ENCODE data around the gene NIPSNAP3A.

NIPSNAP3A gene

GRCh38 chr9:104774831-104775573 lies 27.5 kb downstream of the NIPSNAP3A start:
- DNase-seq = no peak

DNA sequence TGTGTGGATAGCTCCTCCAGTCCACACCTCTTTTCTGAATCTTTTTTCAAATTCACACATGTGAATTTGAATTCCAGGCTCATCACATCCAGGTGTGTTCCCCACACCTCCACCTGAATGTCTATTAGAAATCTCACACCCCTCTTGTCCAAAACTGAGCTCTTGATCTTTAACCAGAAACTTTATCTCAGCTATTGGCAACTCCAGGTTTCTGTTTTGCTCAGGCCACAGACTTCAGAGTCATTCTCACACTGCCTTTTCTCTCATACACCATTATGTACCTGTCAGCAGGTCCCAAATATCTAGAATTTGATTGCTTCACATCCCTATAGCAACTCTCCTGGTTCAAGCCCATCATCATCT lies 28.1 kb downstream of the NIPSNAP3A start:
- no peak for DNase-seq

GRCh38 chr9:104775976-104776375 lies 28.5 kb downstream of the NIPSNAP3A start:
- DNase-seq = no peak

GRCh38 chr9:104776797-104777196 lies 29.3 kb downstream of the NIPSNAP3A start:
- DNase-seq = no peak

DNA sequence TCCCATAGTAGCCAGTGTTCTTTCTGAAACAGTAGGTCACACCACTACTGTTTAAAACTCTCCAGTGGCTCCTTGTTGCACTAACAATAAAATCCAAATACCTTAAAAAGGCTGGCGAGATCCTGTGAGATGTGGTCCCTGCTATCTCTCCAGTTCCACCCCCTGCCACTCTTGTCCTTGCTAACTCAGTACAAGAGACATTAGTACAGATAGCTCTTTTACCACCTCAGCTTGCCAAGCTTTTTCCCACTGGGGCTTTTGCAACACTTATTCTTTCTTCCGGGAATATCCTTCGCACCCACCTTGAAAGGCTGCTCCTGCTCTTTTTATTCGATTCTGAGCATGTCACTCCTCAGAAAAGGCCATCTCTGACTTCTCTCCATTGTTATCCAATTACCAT lies 31.3 kb downstream of the NIPSNAP3A start:
- no peak for DNase-seq

DNA sequence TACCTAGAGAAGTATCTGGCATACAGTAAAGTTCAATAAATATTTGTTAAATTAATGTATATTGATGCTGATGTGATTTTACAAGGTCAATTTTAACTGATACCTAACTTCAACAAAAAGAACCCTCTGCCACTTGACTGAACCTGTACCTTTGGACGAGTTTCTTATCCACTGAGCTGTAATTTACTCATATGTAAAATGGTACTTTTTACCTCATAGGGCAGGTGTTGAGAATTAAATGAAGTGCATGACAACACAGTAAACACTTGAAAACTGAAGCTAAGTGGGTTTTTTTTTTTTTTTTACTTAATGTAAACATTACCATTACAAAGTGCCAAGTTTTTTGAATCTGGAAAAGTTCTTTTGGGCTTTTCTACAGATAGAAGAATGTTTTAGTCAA lies 31.9 kb downstream of the NIPSNAP3A start:
- no peak for DNase-seq

DNA sequence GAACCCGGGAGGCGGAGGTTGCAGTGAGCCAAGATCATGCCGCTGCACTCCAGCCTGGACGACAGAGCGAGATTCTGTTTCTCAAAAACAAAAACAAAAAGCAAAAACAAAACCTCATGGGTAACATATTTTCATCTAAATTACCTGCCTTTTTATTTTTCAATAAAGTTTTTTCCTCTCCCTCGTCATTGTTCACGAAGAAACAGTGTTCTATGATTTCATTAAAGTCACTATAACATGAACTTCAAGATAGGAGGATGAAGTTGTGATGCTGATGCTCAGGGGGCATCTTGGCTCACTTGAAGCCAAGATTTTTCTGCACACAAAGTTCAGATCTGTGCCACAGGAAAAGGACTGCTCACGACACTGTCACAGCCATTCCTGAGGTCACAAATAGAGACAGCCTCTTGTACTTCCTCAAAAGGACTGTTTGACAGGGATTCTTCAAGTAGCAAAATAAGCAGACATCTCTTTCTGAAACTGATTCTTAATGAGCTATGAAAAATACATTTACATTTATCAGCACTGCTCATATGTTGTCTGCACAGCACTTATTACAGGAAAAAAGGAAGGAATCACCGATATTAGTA lies 32.6 kb downstream of the NIPSNAP3A start:
- no peak for DNase-seq

DNA sequence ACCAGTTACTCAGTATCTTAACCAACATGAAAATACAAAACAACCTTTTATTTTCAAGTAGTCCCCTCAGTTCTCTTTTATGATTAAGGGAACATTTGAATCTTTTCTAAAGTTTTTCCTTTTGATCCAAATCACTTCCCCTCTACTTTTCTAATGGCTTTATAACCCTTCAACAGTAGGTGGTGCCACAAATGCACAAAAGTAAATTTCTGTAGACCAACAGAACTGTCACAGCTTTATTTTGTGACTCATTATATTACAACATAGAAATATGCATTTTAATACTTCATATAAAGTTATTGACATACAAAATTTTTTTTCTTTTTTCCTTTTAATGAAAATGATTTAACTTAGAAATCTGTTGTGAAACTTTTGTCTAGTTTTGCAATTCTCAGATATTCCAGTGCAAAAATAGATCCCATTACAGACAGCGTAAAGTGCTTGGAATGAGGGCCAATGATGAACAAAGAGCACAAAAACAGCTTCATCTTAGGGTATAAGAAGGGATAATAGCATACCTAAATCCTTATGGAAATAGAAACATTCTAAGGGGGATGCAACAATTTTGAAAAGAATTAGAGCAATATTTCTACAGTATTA lies 33.4 kb downstream of the NIPSNAP3A start:
- DNase-seq = no peak

DNA sequence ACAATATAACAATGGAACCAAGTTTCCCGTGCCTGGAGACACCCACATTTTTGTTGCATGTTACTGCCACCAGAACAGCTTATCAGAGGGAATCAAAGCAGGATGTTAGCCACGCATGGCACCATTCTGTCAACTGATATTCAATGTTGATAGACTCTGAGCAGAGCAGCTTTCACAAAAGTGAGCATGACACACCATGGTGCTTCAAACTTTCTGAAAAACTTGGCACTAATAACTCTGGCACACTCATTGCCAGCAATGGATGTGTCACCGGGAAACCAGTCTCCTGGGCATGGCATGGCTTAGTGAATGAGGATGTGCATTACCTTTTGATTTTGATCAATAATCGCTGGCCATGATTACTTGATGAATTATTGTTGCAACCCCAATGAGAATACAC lies 36.1 kb downstream of the NIPSNAP3A start:
- DNase-seq = no peak

- no peak for DNase-seq
These were observed 36.6 kb downstream of the NIPSNAP3A start for GRCh38 chr9:104784098-104784497.

- no peak for DNase-seq
These were observed 38.8 kb downstream of the NIPSNAP3A start for GRCh38 chr9:104786293-104786692.

DNA sequence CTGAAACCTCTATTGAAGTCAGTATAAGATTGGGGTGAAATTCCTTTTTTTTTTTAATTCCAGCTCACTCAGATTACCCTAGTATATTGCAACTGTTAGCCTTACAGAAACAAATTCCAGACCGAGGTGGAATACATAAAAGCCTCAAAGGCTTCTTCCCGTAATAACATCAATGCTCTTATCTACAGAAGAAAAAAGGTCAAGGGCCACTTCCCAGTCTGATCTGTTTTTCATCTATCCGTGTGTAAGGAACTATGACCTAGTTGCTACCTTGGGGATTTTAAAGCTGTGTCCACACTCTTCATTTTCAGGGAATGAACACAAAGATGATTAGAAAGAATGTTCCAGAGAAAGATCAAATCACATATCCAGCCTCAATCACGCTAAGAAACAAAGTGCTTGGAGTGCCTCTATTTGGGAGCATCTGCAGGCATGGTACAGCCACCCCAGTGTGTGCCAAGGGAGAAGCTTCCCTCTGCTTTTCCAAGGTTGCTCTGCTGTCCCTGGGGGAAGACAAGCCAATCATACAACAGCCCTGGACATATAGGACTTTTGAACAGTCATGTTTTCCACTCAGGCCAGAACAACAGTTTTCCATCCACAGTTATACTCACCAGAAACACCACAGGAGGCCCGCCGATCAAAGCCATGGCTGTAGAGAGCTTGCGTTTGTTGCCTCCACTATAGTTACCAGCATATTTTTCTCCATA lies 40.0 kb downstream of the NIPSNAP3A start:
- no peak for DNase-seq

DNA sequence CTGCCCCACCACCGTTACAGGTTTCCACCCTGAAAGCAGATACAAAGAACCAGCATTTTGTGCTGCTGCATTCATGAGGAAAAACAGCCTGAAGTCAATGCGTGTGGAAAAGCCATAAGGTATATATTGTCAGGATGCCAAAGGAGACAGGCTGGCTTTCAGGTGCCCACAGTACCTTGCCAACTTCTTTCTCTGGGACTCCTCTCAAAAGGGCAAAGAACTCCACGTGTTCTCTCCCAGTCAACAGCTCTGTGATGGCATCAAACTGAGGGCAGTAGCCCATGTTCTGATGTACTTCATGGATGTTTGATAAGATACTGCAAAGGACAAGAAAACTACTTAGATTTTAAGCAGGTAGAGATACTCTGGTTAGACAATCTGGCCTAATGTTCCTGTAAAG lies 40.8 kb downstream of the NIPSNAP3A start:
- no peak for DNase-seq

DNA sequence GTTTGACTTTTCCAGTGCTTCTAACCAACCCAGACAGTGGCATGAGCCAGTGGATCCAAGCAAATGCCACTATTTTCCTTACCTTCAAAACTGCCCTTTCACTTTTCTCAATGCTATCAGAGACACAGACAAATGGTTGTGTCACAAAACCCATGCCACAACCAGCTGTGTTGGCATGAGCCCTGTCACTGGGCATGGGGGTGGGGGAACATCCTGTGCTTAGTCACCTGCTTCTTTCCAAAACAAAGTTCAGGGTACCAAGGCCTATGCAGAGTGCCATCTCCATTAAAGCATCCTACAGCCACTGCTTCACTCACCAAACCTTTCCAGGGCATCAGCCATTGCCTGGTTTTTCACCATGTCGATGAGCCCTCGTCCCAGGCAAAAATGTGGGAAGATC lies 46.6 kb downstream of the NIPSNAP3A start:
- DNase-seq = no peak

DNA sequence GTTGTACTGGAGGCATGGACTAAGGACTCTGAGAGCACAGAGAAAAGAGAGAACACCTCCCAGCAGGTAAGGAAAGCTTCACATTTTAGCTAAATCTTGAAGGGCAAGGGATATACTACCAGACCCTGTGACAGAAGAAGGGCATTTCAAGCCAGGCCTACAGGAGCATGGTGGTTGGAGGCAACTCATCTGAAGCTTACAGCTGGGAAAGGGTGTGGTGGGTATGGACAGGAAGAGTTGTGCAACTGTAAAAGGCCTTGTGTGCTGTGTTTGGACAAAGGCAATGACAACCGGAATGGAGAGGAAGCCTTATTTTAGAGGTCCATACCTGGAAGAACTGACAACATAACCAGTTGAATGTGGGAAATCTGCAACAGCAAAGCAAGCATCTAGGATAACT lies 47.6 kb downstream of the NIPSNAP3A start:
- no peak for DNase-seq

DNA sequence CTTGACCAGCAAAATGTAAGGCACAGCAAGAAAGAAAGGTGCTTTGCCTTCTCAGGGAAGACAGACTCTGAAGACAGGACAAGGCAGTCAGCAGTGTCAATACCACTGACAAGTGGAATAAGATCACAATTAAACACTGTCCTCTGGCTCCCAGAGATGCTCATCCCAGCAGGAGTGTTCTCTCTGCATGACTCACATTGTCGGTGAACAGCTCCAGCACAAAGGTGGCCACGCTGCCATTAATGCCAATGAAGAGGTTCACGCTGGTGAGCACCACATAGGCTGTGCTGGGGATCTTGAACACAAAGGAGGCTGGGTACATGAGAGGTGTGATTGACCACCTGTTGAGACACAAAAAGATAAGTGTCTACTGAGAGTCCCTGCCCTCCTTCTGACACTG lies 48.4 kb downstream of the NIPSNAP3A start:
- no peak for DNase-seq

DNA sequence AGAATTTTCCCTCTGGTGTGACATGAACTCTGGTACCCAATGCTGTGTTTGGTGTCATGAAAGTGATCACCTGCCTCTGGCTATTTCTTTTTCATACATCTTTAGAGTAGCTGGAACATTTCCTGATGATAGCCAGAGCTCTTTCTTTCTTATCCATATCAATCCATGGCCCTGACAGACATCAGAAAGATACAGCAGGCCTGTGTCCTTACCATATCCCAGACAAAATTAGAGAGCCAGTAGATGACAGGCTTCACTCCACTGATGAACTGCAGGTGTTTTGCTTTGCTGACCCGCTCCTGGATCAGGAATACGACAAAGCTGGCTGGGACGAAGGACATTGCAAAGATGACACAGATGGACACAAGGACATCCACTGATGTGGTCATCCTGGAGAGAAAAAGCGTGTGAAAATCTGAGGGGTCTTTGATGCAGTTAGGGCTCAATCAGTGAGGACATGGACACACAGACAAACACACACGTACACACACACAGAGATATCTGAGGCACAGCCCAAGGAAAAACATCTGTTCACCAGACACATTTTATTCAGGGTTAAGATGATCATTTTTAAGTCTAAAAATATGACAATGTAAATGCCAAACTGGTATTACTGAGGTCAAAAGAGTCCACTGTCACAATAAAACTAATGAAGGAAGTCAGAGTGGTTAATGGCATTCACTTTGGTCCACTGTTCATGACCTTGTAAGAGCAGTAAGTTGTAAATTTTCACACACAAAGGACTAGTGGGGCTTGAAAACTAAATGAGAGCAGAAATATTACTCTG lies 50.9 kb downstream of the NIPSNAP3A start:
- DNase-seq = no peak

GRCh38 chr9:104800068-104800785 lies 52.7 kb downstream of the NIPSNAP3A start:
- no peak for DNase-seq

GRCh38 chr9:104802110-104802509 lies 54.6 kb downstream of the NIPSNAP3A start:
- no peak for DNase-seq

GRCh38 chr9:104802906-104803305 lies 55.4 kb downstream of the NIPSNAP3A start:
- no peak for DNase-seq

GRCh38 chr9:104805441-104805840 lies 58.0 kb downstream of the NIPSNAP3A start:
- DNase-seq = no peak

GRCh38 chr9:104808035-104808614 lies 60.6 kb downstream of the NIPSNAP3A start:
- no peak for DNase-seq

Data from stimulated activated CD4-positive, alpha-beta T cell treated with anti-CD3 and anti-CD28 coated beads, Interleukin-4, amount 100 ng/mL, for 24 hours (primary cell).